GM19397 (cell line): Measurements from ENCODE around the gene ITCH.
"Not testable (repeated sequence)": the region's sequence is repeated elsewhere in the genome, so short reads cannot be mapped to it uniquely, and the experiment has no call there.

ENCODE experiments used
- ATAC-seq: cut with Tn5 transposase; IDR thresholded peaks from one replicate; pipeline ENCODE4 v1.9.1; 2021; ENCODE audit warnings: mild to moderate bottlenecking, moderate library complexity; ENCODE audit not compliant: unreplicated experiment

Gene ITCH

GRCh38 chr20:34449674-34450592 is 86.9 kb downstream of the ITCH start:
- ATAC-seq, result no peak

GRCh38 chr20:34452281-34452982 is 89.4 kb downstream of the ITCH start:
- no peak for ATAC-seq

- no peak for ATAC-seq
Measured at GRCh38 chr20:34458631-34459030, 95.6 kb downstream of the ITCH start.

- no peak for ATAC-seq
Measured at GRCh38 chr20:34459209-34459897, 96.3 kb downstream of the ITCH start.

- no peak for ATAC-seq
Measured at GRCh38 chr20:34461779-34462087, 98.7 kb downstream of the ITCH start.

GRCh38 chr20:34468951-34469350 is 105.9 kb downstream of the ITCH start:
- no peak for ATAC-seq

- ATAC-seq, result no peak
Measured at GRCh38 chr20:34472246-34472925, 109.3 kb downstream of the ITCH start.

- no peak for ATAC-seq
Measured at GRCh38 chr20:34473262-34473883, 110.3 kb downstream of the ITCH start.

- no peak for ATAC-seq
Measured at GRCh38 chr20:34475979-34476736, 113.1 kb downstream of the ITCH start.

GRCh38 chr20:34479627-34480026 is 116.6 kb downstream of the ITCH start:
- ATAC-seq, result no peak

- not testable (repeated sequence) for ATAC-seq
Measured at GRCh38 chr20:34482154-34482553, 119.1 kb downstream of the ITCH start.

- not testable (repeated sequence) for ATAC-seq
Measured at GRCh38 chr20:34483585-34484220, 120.6 kb downstream of the ITCH start.

- no peak for ATAC-seq
Measured at GRCh38 chr20:34485068-34485634, 122.1 kb downstream of the ITCH start.

GRCh38 chr20:34491226-34491931 is 128.3 kb downstream of the ITCH start:
- ATAC-seq, result no peak

- no peak for ATAC-seq
Measured at GRCh38 chr20:34491932-34492509, 128.9 kb downstream of the ITCH start.

- ATAC-seq, result no peak
Measured at GRCh38 chr20:34493646-34494045, 130.6 kb downstream of the ITCH start.

- no peak for ATAC-seq
Measured at GRCh38 chr20:34495307-34495706, 132.2 kb downstream of the ITCH start.

- ATAC-seq, result no peak
Measured at GRCh38 chr20:34495916-34496315, 132.8 kb downstream of the ITCH start.
